ENCODE data around the gene HADHA. TPM values are rescaled to one million over a fixed set of nuclear protein-coding genes. Genes with fewer than 3 reads are reported as not detected.

Gene HADHA
- total RNA-seq, 1 experiment from 2014 or later, result 101 TPM

DNA sequence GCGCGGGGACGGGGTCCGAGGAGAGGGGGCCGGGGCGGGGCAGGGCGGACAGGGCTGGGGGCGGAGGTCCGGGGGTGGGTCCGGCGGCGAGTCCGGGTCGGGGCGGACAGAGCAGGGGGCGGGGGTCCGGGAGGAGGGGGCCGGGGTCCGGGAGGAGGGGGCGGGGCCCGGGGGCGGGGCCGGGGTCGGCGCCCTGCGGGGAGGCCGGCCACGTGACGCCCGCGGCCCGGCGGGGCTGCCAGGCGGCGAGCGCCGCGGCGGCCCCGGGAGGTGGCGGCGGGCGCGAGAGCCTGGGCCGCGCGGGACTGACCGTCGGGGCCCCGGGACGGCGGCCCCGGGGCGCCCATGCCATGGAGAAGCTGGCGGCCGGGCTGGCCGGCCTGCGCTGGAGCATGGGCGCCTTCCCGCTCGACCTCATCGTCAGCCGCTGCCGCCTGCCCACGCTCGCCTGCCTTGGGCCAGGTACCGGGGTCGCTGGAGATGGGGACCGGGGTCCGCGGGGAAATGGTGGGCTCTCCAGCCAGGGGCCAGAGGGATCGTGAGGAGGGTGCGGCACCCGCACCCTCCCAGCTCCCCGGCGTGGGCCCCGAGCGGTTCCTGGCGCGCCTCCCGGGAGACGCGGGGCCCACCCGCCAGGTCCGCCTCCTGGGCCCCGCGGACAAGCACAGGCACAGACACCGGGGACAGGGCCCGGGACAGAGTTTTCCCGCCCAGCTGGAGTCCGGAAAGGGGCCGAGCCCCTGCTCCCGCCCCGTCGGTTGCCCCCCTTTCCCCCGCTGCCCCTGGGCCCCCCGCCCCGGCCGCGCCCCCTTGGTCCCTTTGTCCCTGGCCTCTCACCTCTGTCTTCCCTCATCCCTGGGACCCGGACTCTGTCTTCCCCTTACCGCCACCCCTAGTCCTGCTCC lies 71.3 kb downstream of the HADHA start, which contains the start of gene GAREM2:
GAREM2 (plus strand) TSS at position 218 of the 905 bp plus-strand sequence; CDS start at position 351, 133 bp downstream.
- no peaks in the 10 kb centered on the region for H3K9me3 ChIP-seq (ENCODE audit: control insufficient read depth in 1 of 2, insufficient read depth in 1 of 2, low read depth in 1 of 2, low read length in 2 of 2)
- POLR2A ChIA-PET, result no interaction called here

More for the DNA sequence above, 71.3 kb downstream of the HADHA start, which contains the start of gene GAREM2:
- ATAC-seq (peak; percentile 56), DNase-seq (ENCODE audit: low read depth, low spot score) (no peak)
- Histone ChIP-seq H3K27ac (ENCODE audit: low read depth, low read length) (peak within 1 kb of the TSS; percentile 64; the same call in 1 of the 2 replicates), H3K79me2 (ENCODE audit: insufficient read depth, low read length) (peaks cover 6% of the 10 kb centered on the region; the same call in 1 of the 2 replicates), H3K27me3 (ENCODE audit: insufficient read depth, low read length) (no peaks in the 10 kb centered on the region), H3K4me3 (replicated peaks in 1 of 2; ENCODE audit: low read depth in 1 of 2, low read length in 2 of 2) (peak within 1 kb of the TSS; percentile 60 to 66), H3K9me2 (ENCODE audit: insufficient read depth) (no peaks in the 10 kb centered on the region), H3K9ac (ENCODE audit: low read length) (peak within 1 kb of the TSS; percentile 74), H4K20me1 (ENCODE audit: insufficient read depth) (no peaks in the 10 kb centered on the region), H3K36me3 (ENCODE audit: control insufficient read depth in 1 of 2, insufficient read depth in 2 of 2, low read length in 2 of 2) (no peaks in the 10 kb centered on the region), H3K4me2 (ENCODE audit: low read length) (peak within 1 kb of the TSS; percentile 86), H2AFZ (ENCODE audit: low read depth, low read length, poor library complexity, severe bottlenecking) (peak within 1 kb of the TSS; percentile 22), H3K4me1 (ENCODE audit: control insufficient read depth in 1 of 2, insufficient read depth in 2 of 2, low read length in 2 of 2) (peaks cover 0 to 12% of the 10 kb centered on the region in 2 experiments; a peak in 1 of 4 replicates)
- intact Hi-C loops (cut with micrococcal nuclease), result no loop called here
- TF ChIP-seq RAD21 (IDR thresholded peaks at IDR 0.05; ENCODE audit: low read depth) (no peak), POLR2A (IDR thresholded peaks at IDR 0.05; ENCODE audit: borderline replicate concordance, extremely low read depth, insufficient read depth, insufficient read length) (peak; percentile 37), ZFX (IDR thresholded peaks at IDR 0.05) (peak; percentile 82; the same call in 1 of the 2 replicates), ZNF274 (IDR thresholded peaks at IDR 0.05; ENCODE audit: low read depth, low read length) (no peak), POLR2AphosphoS5 (IDR thresholded peaks at IDR 0.05; ENCODE audit: low read depth, low read length) (peak; percentile 31; the same call in 1 of the 2 replicates), JUND (IDR thresholded peaks at IDR 0.05) (no peak), FOSL1 (IDR thresholded peaks at IDR 0.05; ENCODE audit: low read depth) (no peak), SRF (IDR thresholded peaks at IDR 0.05; ENCODE audit: low read depth) (no peak), CEBPB (IDR thresholded peaks at IDR 0.05; ENCODE audit: low read depth) (no peak)
- TF ChIP-seq, protein P1, sequence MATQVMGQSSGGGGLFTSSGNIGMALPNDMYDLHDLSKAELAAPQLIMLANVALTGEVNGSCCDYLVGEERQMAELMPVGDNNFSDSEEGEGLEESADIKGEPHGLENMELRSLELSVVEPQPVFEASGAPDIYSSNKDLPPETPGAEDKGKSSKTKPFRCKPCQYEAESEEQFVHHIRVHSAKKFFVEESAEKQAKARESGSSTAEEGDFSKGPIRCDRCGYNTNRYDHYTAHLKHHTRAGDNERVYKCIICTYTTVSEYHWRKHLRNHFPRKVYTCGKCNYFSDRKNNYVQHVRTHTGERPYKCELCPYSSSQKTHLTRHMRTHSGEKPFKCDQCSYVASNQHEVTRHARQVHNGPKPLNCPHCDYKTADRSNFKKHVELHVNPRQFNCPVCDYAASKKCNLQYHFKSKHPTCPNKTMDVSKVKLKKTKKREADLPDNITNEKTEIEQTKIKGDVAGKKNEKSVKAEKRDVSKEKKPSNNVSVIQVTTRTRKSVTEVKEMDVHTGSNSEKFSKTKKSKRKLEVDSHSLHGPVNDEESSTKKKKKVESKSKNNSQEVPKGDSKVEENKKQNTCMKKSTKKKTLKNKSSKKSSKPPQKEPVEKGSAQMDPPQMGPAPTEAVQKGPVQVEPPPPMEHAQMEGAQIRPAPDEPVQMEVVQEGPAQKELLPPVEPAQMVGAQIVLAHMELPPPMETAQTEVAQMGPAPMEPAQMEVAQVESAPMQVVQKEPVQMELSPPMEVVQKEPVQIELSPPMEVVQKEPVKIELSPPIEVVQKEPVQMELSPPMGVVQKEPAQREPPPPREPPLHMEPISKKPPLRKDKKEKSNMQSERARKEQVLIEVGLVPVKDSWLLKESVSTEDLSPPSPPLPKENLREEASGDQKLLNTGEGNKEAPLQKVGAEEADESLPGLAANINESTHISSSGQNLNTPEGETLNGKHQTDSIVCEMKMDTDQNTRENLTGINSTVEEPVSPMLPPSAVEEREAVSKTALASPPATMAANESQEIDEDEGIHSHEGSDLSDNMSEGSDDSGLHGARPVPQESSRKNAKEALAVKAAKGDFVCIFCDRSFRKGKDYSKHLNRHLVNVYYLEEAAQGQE (IDR thresholded peaks at IDR 0.05; ENCODE audit: low read depth), result no peak
- TF ChIP-seq, protein P2, sequence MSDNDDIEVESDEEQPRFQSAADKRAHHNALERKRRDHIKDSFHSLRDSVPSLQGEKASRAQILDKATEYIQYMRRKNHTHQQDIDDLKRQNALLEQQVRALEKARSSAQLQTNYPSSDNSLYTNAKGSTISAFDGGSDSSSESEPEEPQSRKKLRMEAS (IDR thresholded peaks at IDR 0.05), result 0 out of 2 replicates have a peak, but pooled peaks have one; percentile 6
- TF ChIP-seq, protein P3, sequence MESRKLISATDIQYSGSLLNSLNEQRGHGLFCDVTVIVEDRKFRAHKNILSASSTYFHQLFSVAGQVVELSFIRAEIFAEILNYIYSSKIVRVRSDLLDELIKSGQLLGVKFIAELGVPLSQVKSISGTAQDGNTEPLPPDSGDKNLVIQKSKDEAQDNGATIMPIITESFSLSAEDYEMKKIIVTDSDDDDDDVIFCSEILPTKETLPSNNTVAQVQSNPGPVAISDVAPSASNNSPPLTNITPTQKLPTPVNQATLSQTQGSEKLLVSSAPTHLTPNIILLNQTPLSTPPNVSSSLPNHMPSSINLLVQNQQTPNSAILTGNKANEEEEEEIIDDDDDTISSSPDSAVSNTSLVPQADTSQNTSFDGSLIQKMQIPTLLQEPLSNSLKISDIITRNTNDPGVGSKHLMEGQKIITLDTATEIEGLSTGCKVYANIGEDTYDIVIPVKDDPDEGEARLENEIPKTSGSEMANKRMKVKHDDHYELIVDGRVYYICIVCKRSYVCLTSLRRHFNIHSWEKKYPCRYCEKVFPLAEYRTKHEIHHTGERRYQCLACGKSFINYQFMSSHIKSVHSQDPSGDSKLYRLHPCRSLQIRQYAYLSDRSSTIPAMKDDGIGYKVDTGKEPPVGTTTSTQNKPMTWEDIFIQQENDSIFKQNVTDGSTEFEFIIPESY (IDR thresholded peaks at IDR 0.05; ENCODE audit: extremely low read depth, insufficient replicate concordance, low read length), result no peak
- ChIA-PET RAD21 (ENCODE audit: low non-redundant PET in 1 of 2, low total read pairs in 2 of 2, uncharacterized antibody in 2 of 2, unreplicated experiment in 2 of 2) (interaction anchor here in 1 of 2 experiments (0.7 kb wide), 1 partner anchor 158 kb away, joined by 4 read pairs; no protein-coding TSS in a partner anchor), CTCF (no interaction called here)
- BruUV-seq (replicated peaks), result no TSS peak

Measured in HCT116 (cell line).